Psoas muscle (tissue), 8 donors: ENCODE data around the gene TNRC6B. TPM values are rescaled to one million over a fixed set of nuclear protein-coding genes. Genes with fewer than 3 reads are reported as not detected.

Source experiments
- ATAC-seq, 4 donors: fragments of 200-7000 bp; cut with Tn5 transposase; one replicate each; pipeline ENCODE4 v1.9.1; 2020; ENCODE audit warnings: moderate library complexity in 3 of 4, mild to moderate bottlenecking in 2 of 4
- DNase-seq, 2 donors: peaks; one replicate each; pipeline ENCODE4 v3.0.0-alpha.2; 2020
- H3K27ac ChIP-seq: fragments of 200-600 bp; one replicate; pipeline ENCODE4 v1.8.0; 2022
- H3K27me3 ChIP-seq, 3 donors: fragments of 200-600 bp in 1 of 3; one replicate each; pipeline versions ENCODE4 v1.6.1 to v1.8.0; 2013 to 2022; ENCODE audit warnings: low read length in 2 of 3, mild to moderate bottlenecking in 2 of 3, moderate library complexity in 1 of 3; ENCODE audit not compliant: insufficient read depth in 3 of 3
- H3K36me3 ChIP-seq, 2 donors: fragments of 200-600 bp in 1 of 2; one replicate each; pipeline versions ENCODE4 v1.6.1 to v1.8.0; 2013 to 2022; ENCODE audit warnings: low read depth in 1 of 2, mild to moderate bottlenecking in 1 of 2, moderate library complexity in 1 of 2; ENCODE audit not compliant: insufficient read depth in 1 of 2
- H3K4me1 ChIP-seq: fragments of 200-600 bp; one replicate; pipeline ENCODE4 v1.8.0; 2022
- H3K4me3 ChIP-seq: fragments of 200-600 bp; one replicate; pipeline ENCODE4 v1.8.0; 2022; ENCODE audit warnings: mild to moderate bottlenecking
- H3K9me3 ChIP-seq: fragments of 200-600 bp; one replicate; pipeline ENCODE4 v1.8.0; 2022
- CTCF ChIP-seq: fragments of 200-600 bp; IDR thresholded peaks from one replicate; pipeline ENCODE4 v1.8.0; 2022; ENCODE audit warnings: antibody characterized with exemption
- WGBS, 3 donors: extraction: QIAGEN DNeasy Blood & Tissue Kit; methylation state at CpG; one replicate each; pipeline versions ENCODE4 v1.1.6 to v1.1.7; 2013; 5-methylcytosine and 5-hydroxymethylcytosine counted together
- intact Hi-C, 2 donors: fragments of 100-400 bp; cut with DNase I; formaldehyde crosslinking; loops; one replicate each; pipeline versions ENCODE4 v1.11.0 to v1.14.2; 2022
- polyA plus RNA-seq, 3 donors: library from polyadenylated mRNA; stranded (reverse); fragments of 200-250 nt; gene quantifications; one replicate each; pipeline ENCODE4 v1.2.3, GENCODE V29; 2013
- total RNA-seq, 4 donors: library from RNA; stranded (reverse); fragmentation: NEBNext Ultra II Directional in 2 of 4; extraction: Animal tissue kit (Norgen Biotek cat#: 25700) in 2 of 4; gene quantifications; one replicate each; pipeline versions ENCODE4 v1.2.1 to v1.2.4, GENCODE V29; 2021 to 2023
- donor health status: healthy with polysubstance abuse.
- donor health status: DM: no; HTN: no; CAD: no; lungs with moderate emphysema.
- donor health status: Bipolar disorder and iron deficiency.
- donor health status: healthy.
- donor health status: DM: yes; HTN: yes; CAD: no.
- donor health status: DM: no; HTN: no; CAD: no.
- donor health status: DM: no; HTN: no; CAD: no.
- donor health status: DM: yes; HTN: yes; CAD: no.

TNRC6B gene
- total and polyA plus RNA-seq, 7 donors: 2.2 to 49.4 (median 27.9) TPM

GRCh38 chr22:40198733-40199132 is 21.0 kb downstream of the TNRC6B start:
- peak overlapping the region; percentile 31 for H3K27ac ChIP-seq
- no peaks in the 10 kb centered on the region for H3K27me3 ChIP-seq
- H3K9me3 ChIP-seq: no peaks in the 10 kb centered on the region
- TF ChIP-seq CTCF: no peak
- H3K4me3 ChIP-seq: no peak overlapping the region
- DNase-seq (no peak), ATAC-seq (no peak)
- intact Hi-C loops: no loop called here
- 40 to 44% (median 44%) methylated on average over 3 of the region's 3 CpGs for WGBS, 3 donors
- H3K4me1 ChIP-seq: peaks cover 76% of the 10 kb centered on the region
- no peaks in the 10 kb centered on the region for H3K36me3 ChIP-seq

GRCh38 chr22:40199223-40199622 is 21.5 kb downstream of the TNRC6B start:
- H3K27me3 ChIP-seq: no peaks in the 10 kb centered on the region
- intact Hi-C loops: no loop called here

DNA sequence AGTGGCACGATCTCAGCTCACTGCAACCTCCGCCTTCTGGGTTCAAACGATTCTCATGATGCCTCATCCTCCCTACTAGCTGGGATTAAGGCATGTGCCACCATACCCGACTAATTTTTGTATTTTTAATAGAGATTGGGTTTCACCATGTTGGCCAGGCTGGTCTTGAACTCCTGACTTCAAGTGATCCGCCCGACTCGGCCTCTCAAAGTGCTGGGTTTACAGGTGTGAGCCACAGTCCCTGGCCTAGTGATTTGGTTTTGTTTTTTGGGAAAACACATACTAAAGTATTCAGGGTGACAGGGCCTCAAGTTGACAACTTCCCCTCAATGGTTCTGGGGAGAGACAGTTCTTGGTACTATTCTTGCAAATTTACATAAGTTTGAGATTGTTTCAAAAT is 22.1 kb downstream of the TNRC6B start:
- DNase-seq (no peak), ATAC-seq (no peak)
- H3K9me3 ChIP-seq: no peaks in the 10 kb centered on the region
- H3K27ac ChIP-seq: peak overlapping the region; percentile 31
- WGBS, 3 donors: 76 to 86% (median 83%) methylated on average over 7 of the region's 7 CpGs
- H3K27me3 ChIP-seq: no peaks in the 10 kb centered on the region
- no peak overlapping the region for H3K4me3 ChIP-seq
- no peak for TF ChIP-seq CTCF
- no peaks in the 10 kb centered on the region for H3K36me3 ChIP-seq
- intact Hi-C loops: no loop called here
- peaks cover 84% of the 10 kb centered on the region for H3K4me1 ChIP-seq

More at GRCh38 chr22:40199223-40199622, 21.5 kb downstream of the TNRC6B start:
- WGBS, 3 donors: 70 to 88% (median 72%) methylated on average over 2 of the region's 2 CpGs
- Histone ChIP-seq H3K27ac (peak overlapping the region; percentile 31), H3K4me3 (no peak overlapping the region), H3K9me3 (no peaks in the 10 kb centered on the region), H3K36me3 (no peaks in the 10 kb centered on the region), H3K4me1 (peaks cover 78% of the 10 kb centered on the region)
- no peak for ATAC-seq
- TF ChIP-seq CTCF: no peak
- DNase-seq: no peak

- no peak overlapping the region for H3K4me3 ChIP-seq
- DNase-seq (no peak), ATAC-seq (no peak)
- H3K27me3 ChIP-seq: no peaks in the 10 kb centered on the region
- WGBS, 3 donors: 83 to 94% (median 84%) methylated on average over 7 of the region's 7 CpGs
- no peaks in the 10 kb centered on the region for H3K9me3 ChIP-seq
- no peaks in the 10 kb centered on the region for H3K36me3 ChIP-seq
- peaks cover 89% of the 10 kb centered on the region for H3K4me1 ChIP-seq
- TF ChIP-seq CTCF: no peak
- intact Hi-C loops: no loop called here
- H3K27ac ChIP-seq: no peak overlapping the region
Observed at GRCh38 chr22:40200795-40201530, 23.2 kb downstream of the TNRC6B start.
